Caco-2 (cell line): ENCODE measurements around the gene ZBTB21. TPM values are rescaled to one million over a fixed set of nuclear protein-coding genes. Genes with fewer than 3 reads are reported as not detected.

ENCODE experiments used
- BruUV-seq: library from RNA; stranded (reverse); fragments of 400-500 nt; replicated peaks from 2 replicates; lab custom pipeline; 2021; lab: Mats Ljungman, UMichigan
- CTCF ChIA-PET: fragments of 300-600 bp; sonication (Branson Sonifier 250); formaldehyde crosslinking; loops from one replicate; lab custom pipeline; 2022; ENCODE audit warnings: antibody characterized with exemption; lab: Charles Lee
- POLR2A ChIA-PET: fragments of 300-600 bp; sonication (Branson Sonifier 250); formaldehyde crosslinking; loops from one replicate; lab custom pipeline; 2022; ENCODE audit warnings: antibody characterized with exemption; lab: Charles Lee
- DNase-seq, 2 experiments: peaks; one replicate each; pipeline versions ENCODE4 v3.0.0 to v3.0.0-alpha.2; 2020 to 2022
- H3K27me3 ChIP-seq: replicated peaks from 2 replicates; pipeline ENCODE4 v1.6.0; 2011; ENCODE audit warnings: low read length; ENCODE audit not compliant: control insufficient read depth, insufficient read depth
- H3K36me3 ChIP-seq: 2 replicates; pipeline ENCODE4 v1.5.1; 2011; ENCODE audit warnings: low read length; ENCODE audit not compliant: control insufficient read depth, insufficient read depth
- H3K4me1 ChIP-seq: fragments of 250-450 bp; sonication (Bioruptor Pico); 2 replicates; pipeline ENCODE4 v1.5.1; 2020; ENCODE audit warnings: mild to moderate bottlenecking
- H3K4me3 ChIP-seq: 2 replicates; pipeline ENCODE4 v1.5.1; 2011; ENCODE audit warnings: low read depth, mild to moderate bottlenecking, control low read depth, low read length
- H3K9me3 ChIP-seq: fragments of 250-450 bp; sonication (Bioruptor Pico); 2 replicates; pipeline ENCODE4 v1.5.1; 2020; ENCODE audit warnings: mild to moderate bottlenecking, moderate library complexity
- H3K27ac Mint-ChIP-seq: one replicate; pipeline ENCODE4 v1.8.0; 2022; ENCODE audit warnings: mixed read lengths; ENCODE audit not compliant: unreplicated experiment
- H3K27me3 Mint-ChIP-seq: one replicate; pipeline ENCODE4 v1.8.0; 2022; ENCODE audit warnings: mixed read lengths; ENCODE audit not compliant: insufficient read depth, unreplicated experiment
- H3K36me3 Mint-ChIP-seq: one replicate; pipeline ENCODE4 v1.8.0; 2022; ENCODE audit warnings: mild to moderate bottlenecking, mixed read lengths; ENCODE audit not compliant: insufficient read depth, unreplicated experiment
- H3K4me1 Mint-ChIP-seq: one replicate; pipeline ENCODE4 v1.8.0; 2022; ENCODE audit warnings: low read depth, mixed read lengths; ENCODE audit not compliant: unreplicated experiment
- H3K4me3 Mint-ChIP-seq: one replicate; pipeline ENCODE4 v1.8.0; 2022; ENCODE audit warnings: mild to moderate bottlenecking, moderate library complexity, mixed read lengths; ENCODE audit not compliant: unreplicated experiment
- H3K9me3 Mint-ChIP-seq: one replicate; pipeline ENCODE4 v1.8.0; 2022; ENCODE audit warnings: mixed read lengths; ENCODE audit not compliant: unreplicated experiment
- intact Hi-C: fragments of 100-400 bp; cut with micrococcal nuclease; formaldehyde crosslinking; loops from one replicate; pipeline ENCODE4 v1.10.0; 2022; ENCODE audit not compliant: unreplicated experiment
- total RNA-seq: library from RNA; stranded (reverse); gene quantifications from 2 replicates; pipeline ENCODE4 v1.2.3, GENCODE V29; 2022
- TF ChIP-seq, protein P1 (sequence below), 2 experiments: fragments of 200-600 bp in 1 of 2; IDR thresholded peaks; 1 replicate in 1 of 2; 2 replicates in 1 of 2; pipeline versions ENCODE4 v1.5.1 to v1.8.0; 2011 to 2022; ENCODE audit warnings: antibody characterized with exemption in 1 of 2, control low read depth in 1 of 2, inconsistent platforms in 1 of 2, low read depth in 1 of 2, low read length in 1 of 2, mild to moderate bottlenecking in 1 of 2, moderate library complexity in 1 of 2; ENCODE audit not compliant: insufficient read depth in 1 of 2, severe bottlenecking in 1 of 2, unreplicated experiment in 1 of 2

Gene ZBTB21
- total RNA-seq, 1 experiment from 2014 or later, result 21.4 TPM

DNA sequence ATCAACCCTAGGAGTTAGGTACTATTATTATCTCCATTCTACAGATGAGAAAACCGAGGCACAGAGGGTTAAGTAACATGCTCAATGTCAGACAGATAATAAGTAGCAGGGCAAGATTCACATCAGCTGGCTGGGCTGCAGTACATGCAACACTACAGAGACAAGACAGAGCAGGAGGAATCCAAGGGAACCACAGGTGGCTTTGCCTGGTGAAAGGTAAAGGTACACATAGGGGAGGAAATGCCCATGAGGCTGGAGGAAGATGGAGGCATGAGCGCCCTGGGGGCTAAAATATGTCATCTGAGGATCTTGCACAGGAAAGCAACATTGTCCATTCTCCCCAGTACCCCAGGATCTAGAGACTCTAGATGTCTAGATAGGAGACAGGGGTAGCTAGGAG lies 8.4 kb downstream of the ZBTB21 start:
- Mint-ChIP-seq H3K4me3 (no peak overlapping the region), H3K4me1 (peaks cover 13% of the 10 kb centered on the region), H3K36me3 (peaks cover 59% of the 10 kb centered on the region), H3K9me3 (peaks cover 17% of the 10 kb centered on the region), H3K27me3 (no peaks in the 10 kb centered on the region), H3K27ac (no peak overlapping the region)
- no peaks in the 10 kb centered on the region for H3K27me3 ChIP-seq
- DNase-seq, result no peak
- no peaks in the 10 kb centered on the region; the same call in 1 of the 2 replicates for H3K9me3 ChIP-seq
- intact Hi-C loops, result no loop called here
- H3K4me3 ChIP-seq, result no peak overlapping the region
- peaks cover 3% of the 10 kb centered on the region for H3K36me3 ChIP-seq
- ChIA-PET POLR2A (no interaction called here), CTCF (no interaction called here)
- H3K4me1 ChIP-seq, result no peaks in the 10 kb centered on the region
- TF ChIP-seq, protein P1, sequence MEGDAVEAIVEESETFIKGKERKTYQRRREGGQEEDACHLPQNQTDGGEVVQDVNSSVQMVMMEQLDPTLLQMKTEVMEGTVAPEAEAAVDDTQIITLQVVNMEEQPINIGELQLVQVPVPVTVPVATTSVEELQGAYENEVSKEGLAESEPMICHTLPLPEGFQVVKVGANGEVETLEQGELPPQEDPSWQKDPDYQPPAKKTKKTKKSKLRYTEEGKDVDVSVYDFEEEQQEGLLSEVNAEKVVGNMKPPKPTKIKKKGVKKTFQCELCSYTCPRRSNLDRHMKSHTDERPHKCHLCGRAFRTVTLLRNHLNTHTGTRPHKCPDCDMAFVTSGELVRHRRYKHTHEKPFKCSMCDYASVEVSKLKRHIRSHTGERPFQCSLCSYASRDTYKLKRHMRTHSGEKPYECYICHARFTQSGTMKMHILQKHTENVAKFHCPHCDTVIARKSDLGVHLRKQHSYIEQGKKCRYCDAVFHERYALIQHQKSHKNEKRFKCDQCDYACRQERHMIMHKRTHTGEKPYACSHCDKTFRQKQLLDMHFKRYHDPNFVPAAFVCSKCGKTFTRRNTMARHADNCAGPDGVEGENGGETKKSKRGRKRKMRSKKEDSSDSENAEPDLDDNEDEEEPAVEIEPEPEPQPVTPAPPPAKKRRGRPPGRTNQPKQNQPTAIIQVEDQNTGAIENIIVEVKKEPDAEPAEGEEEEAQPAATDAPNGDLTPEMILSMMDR (IDR thresholded peaks at IDR 0.05; ENCODE audit: insufficient read depth in 1 of 2, low read depth in 1 of 2, low read length in 1 of 2, severe bottlenecking in 1 of 2, unreplicated experiment in 1 of 2), result no peak
- no TSS peak for BruUV-seq

DNA sequence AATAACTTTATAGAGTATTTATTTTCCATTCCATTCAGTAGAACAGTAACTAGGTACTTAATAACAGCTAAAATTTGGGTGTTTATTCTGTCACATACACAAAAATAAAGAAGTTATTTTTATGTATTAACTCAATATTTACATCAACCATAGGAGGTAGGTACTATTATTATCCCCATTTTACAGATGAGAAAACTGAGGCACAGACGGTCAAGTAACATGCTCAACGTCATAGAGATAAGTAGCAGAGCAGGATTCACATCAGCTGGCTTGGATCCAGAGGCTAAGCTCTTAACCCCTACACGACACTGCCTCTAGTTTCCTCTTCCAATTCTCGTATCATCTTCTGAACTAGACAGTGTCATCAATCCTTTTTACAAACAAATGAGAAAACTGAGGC lies 9.3 kb downstream of the ZBTB21 start:
- intact Hi-C loops, result no loop called here
- no peak overlapping the region for H3K4me3 ChIP-seq
- Mint-ChIP-seq H3K4me1 (peaks cover 7% of the 10 kb centered on the region), H3K36me3 (peaks cover 62% of the 10 kb centered on the region), H3K27ac (no peak overlapping the region), H3K4me3 (no peak overlapping the region), H3K27me3 (no peaks in the 10 kb centered on the region), H3K9me3 (peaks cover 26% of the 10 kb centered on the region)
- H3K4me1 ChIP-seq, result no peaks in the 10 kb centered on the region
- H3K36me3 ChIP-seq, result peaks cover 3% of the 10 kb centered on the region
- TF ChIP-seq, protein P1 (IDR thresholded peaks at IDR 0.05; ENCODE audit: insufficient read depth in 1 of 2, low read depth in 1 of 2, low read length in 1 of 2, severe bottlenecking in 1 of 2, unreplicated experiment in 1 of 2), result no peak
- POLR2A ChIA-PET, result no interaction called here
- no TSS peak for BruUV-seq
- no peaks in the 10 kb centered on the region for H3K27me3 ChIP-seq
- CTCF ChIA-PET, result no interaction called here
- no peak for DNase-seq
- peaks cover 4% of the 10 kb centered on the region; the same call in 1 of the 2 replicates for H3K9me3 ChIP-seq

- Mint-ChIP-seq H3K9me3 (peaks cover 26% of the 10 kb centered on the region), H3K4me3 (no peak overlapping the region), H3K36me3 (peaks cover 85% of the 10 kb centered on the region), H3K4me1 (no peaks in the 10 kb centered on the region), H3K27me3 (no peaks in the 10 kb centered on the region), H3K27ac (no peak overlapping the region)
- CTCF ChIA-PET, result no interaction called here
- Histone ChIP-seq H3K27me3 (no peaks in the 10 kb centered on the region), H3K9me3 (peaks cover 13% of the 10 kb centered on the region; the same call in 1 of the 2 replicates), H3K36me3 (peaks cover 3% of the 10 kb centered on the region), H3K4me1 (no peaks in the 10 kb centered on the region), H3K4me3 (no peak overlapping the region)
- POLR2A ChIA-PET, result interaction anchor here (0.7 kb wide), 1 partner anchor 111 kb away, joined by 5 read pairs; no protein-coding TSS in a partner anchor
- TF ChIP-seq, protein P1 (IDR thresholded peaks at IDR 0.05; ENCODE audit: insufficient read depth in 1 of 2, low read depth in 1 of 2, low read length in 1 of 2, severe bottlenecking in 1 of 2, unreplicated experiment in 1 of 2), result no peak
- no TSS peak for BruUV-seq
- no peak for DNase-seq
- intact Hi-C loops, result no loop called here
Measured at GRCh38 chr21:41997657-41998056, 12.5 kb downstream of the ZBTB21 start.
